NT2/D1 (cell line): Measurements from ENCODE around the gene IL17REL.

ENCODE experiments used
- SUZ12 ChIP-seq: IDR thresholded peaks from 2 replicates; pipeline ENCODE4 v1.6.1; 2011; ENCODE audit not compliant: insufficient read length, insufficient read depth; ENCODE audit errors: extremely low read depth
- YY1 ChIP-seq: IDR thresholded peaks from 2 replicates; pipeline ENCODE4 v1.6.1; 2011; ENCODE audit not compliant: insufficient read length, insufficient read depth
- ZNF274 ChIP-seq: IDR thresholded peaks from 2 replicates; pipeline ENCODE4 v1.6.1; 2011; ENCODE audit warnings: mild to moderate bottlenecking, low read depth, low read length

DNA sequence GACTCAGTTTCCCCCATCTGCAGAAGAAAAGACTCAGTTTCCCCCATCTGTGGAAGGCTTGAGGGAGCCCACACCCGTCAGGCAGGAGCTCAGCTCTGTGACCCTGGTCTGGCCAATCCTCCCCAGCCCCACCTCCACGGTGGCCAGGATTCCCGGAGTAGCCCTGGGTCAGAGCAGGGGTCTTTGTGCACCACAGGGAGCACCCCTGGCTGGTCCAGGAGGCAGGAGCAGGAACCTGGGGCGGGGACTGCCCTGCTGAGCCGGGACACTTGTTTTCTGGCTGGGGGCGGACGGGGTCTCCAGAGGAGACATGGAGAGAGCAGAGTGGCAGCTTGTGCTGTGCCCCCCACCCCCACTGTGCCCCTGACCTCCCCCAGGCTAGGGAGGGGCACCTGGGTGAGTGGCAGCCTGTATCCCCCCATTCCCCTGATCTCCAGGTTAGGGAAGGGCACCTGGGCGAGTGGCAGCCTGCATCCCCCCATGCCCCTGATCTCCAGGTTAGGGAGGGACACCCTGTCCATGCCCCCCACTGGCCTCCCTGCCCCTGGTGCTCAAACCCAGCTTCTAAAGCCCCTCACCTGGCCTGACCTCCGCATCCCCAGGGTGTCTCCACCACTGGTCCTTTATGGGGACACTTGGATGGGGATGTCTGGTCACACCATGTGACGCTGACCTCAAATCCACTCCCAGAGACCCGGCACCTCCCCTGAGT is 18.8 kb downstream of the IL17REL start:
- TF ChIP-seq SUZ12 = no peak
- no peak for TF ChIP-seq YY1
- no peak for TF ChIP-seq ZNF274
